NCI-H2196 treated with DMSO at 0.1 percent for 48 hours (cell line): ENCODE data around the gene EFHD1.
"Not testable (repeated sequence)": the region's sequence is repeated elsewhere in the genome, so short reads cannot be mapped to it uniquely, and the experiment has no call there.

Experiments
- DNase-seq: peaks from one replicate; lab custom pipeline; 2025; ENCODE audit not compliant: unreplicated experiment; lab: John Stamatoyannopoulos, UW

Gene EFHD1

DNA sequence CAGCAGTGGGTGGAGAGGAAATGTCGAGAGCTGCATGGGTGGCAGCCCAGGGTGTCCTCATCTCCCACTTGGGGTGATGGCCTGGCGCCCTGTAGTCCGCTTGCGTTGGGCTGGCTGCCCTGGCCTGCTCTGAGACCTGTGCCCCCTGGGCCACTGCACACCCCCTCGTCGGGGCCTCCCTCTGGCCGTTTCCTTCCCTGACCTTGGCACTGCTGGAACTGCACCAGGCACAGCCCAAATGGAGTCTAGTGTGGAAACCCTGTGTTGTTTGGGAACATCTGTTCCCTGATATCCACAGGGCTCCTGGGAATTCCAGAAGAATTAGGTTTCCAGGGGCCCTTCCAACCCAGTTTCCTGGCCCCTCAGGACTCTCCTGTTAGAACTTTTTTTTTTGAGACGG, 13.9 kb downstream of the EFHD1 start:
- no peak for DNase-seq

DNA sequence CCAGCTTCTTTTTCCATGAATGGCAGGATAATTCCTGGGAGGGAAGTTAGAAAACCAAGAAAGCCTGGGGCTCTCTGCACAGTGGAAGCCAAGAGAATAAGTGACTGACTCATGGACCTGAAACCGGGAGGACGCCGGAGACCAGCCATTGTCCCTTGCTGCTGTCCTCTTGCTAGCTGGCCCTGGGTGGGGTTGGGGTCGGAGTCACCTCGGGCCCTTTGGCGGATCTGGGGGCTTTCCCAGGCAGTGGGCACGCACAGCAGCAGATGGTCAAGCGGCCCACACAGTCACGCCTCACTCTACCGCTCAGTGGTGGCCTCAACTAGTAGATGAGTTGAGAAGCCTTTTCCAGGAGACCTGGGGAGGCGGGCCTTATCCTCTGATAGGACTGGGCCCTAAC, 15.6 kb downstream of the EFHD1 start:
- no peak for DNase-seq

DNA sequence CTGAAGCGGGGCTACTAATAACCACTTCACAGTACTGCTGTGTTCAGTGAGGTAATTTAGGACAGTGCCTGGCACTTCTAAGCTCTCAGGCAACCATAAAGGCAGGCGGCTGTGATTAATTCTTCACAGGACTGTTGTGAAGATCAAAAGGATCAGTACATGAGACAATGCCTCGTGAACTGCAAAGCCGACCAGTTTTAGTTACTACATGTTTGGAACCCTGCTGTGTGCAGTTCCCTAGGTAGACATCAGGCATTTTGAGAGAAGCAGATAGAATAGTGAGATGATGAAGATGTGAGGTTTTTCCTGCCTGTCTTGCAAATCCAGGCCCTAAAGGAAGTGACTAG, 19.1 kb downstream of the EFHD1 start:
- DNase-seq, result no peak

DNA sequence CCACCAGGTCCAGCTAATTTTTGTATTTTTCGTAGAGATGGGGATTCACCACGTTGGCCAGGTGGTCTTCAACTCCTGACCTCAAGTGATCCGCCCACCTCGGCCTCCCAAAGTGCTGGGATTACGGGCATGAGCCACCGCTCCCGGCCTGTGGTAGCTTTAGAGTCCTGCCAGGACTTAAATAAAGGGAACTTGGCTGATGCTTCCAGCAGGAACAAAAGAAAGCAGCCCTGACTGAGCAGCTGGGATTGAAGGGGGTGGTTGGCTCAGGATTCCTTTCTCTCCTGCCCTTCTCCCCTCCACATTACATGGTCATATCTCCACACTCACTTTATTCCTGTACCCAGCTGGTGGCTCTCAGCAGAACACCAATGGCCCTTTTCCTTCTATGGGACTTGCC, 20.0 kb downstream of the EFHD1 start:
- no peak for DNase-seq

DNA sequence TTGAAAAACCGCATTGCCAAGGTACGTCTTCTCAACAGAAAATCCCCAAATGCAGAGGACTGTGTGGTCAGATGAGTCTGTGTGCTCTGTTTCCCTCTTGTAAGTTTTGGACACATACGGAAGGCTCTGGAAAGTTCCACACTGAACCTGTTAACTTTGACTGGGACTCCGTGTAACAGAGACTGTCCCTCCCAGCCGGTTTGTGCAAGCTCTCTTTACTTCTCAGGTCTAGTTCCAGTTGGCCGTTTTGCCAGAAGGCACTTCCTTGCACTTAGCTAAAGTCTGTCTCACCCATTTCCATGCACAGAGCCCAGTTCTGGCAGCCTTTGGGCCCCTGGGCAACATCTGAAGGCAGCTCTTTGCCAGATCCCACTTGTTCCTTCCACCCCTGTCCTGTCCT, 22.0 kb downstream of the EFHD1 start:
- no peak for DNase-seq

DNA sequence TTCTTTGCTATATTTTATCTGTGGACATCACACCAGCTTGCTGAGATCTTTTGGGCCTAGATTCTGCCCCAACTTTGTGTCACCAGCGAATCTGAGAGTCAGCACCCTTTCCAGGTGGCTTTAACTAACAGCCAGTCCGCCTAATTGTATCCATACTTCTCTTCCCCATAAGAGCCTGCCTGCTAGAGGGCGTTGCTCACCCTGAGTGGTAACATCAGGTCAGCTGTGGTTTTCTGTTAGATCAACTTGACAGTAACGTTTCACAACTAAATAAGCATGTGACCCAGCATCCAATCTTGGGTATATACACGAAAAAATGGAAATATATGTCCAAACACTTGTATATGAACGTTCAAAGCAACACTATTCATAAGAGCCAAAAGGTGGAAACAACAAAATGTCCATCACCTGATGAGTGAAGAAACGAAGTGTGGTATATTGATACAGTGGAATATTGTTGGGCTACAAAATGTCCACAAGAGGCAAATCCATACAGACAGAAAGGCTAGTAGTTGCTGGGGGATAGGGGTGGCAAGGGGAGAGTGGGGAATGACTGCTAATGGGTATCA, 24.9 kb downstream of the EFHD1 start:
- no peak for DNase-seq

DNA sequence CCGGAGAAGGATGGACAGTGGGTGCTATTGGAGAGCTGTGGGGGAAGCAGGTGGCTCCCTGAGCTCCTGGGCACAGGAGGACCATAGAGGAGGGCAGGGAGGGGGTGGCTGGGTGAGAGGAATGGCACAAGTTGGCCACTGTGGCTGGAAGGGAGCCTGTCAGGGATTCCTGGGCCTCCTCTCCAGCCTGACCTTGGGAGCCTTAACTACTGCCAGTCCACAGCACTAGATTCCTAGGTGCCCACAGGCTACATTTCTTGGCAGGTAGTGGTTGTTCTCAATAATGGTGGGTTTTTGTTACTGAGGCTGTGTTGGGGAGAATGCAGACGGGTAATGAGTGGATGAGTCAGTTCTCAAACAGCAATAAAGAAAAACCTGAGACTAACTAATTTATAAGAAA, 26.0 kb downstream of the EFHD1 start:
- DNase-seq, result no peak

DNA sequence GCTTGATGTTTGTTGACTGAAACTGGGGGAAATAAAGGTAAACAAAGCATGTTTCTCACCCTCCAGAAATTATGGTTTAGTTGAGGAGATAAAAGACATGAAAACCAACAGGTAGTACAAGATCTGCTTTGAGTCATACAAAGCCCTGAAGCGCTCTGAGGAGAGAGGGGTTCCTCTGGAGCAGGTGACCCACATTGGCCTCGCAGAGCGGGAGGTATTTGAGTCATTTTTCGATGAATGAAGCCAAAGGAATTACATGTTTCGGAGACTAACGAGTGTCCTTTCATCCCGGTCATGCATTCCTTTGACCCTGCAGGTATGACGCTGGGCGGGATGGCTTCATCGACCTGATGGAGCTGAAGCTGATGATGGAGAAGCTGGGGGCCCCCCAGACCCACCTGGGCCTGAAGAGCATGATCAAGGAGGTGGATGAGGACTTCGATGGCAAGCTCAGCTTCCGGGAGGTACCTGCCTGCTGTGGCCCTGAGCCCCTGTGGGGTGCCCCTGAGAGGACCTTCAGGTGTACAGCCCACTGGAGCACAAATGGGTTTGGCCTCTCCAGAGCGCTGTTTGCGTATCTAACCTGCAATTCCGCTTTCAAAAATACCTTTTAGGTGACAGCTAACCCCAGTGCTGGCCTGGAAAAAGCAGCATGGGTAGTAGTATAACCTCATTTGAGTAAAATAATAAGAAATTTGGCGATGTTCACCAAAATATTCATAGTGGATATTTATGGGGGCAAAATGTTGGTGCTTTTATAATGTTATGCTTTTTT, 29.3 kb downstream of the EFHD1 start:
- DNase-seq, result no peak

DNA sequence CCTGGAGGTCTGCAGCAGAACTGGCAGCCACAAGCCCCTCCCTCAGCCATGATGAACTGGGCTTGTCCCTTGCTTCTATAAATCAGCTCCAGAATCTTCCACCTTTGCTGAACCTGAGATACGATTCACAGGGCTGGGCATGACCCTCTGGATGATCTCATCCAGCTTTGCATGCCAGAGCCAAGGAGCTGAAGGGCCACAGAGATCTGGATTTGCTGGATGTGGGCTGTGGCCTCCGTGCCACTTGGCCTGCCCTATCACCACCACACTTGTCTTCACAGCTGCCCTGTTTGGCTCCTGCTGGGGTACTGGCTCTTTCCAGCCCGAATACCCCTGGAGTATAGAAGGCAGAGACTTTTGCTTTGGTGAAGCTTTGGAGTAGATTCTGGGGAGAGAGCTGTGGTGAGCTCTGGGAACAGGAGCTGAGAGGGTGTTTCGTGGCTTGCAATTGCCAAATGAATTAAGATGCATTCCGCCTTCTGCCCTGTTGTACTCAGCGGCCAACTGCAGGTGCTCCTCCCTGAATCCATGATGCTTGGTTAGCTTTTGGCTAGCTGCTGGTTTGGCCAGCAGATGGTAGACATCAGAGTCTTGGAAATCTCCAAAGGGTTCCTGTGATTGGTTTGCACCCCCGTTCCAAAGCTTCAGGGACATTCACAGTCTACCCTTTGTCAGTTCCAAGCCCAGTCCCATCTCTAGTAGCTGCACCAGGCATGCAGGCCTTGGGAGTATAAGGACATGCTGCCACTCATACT, 32.8 kb downstream of the EFHD1 start:
- no peak for DNase-seq

DNA sequence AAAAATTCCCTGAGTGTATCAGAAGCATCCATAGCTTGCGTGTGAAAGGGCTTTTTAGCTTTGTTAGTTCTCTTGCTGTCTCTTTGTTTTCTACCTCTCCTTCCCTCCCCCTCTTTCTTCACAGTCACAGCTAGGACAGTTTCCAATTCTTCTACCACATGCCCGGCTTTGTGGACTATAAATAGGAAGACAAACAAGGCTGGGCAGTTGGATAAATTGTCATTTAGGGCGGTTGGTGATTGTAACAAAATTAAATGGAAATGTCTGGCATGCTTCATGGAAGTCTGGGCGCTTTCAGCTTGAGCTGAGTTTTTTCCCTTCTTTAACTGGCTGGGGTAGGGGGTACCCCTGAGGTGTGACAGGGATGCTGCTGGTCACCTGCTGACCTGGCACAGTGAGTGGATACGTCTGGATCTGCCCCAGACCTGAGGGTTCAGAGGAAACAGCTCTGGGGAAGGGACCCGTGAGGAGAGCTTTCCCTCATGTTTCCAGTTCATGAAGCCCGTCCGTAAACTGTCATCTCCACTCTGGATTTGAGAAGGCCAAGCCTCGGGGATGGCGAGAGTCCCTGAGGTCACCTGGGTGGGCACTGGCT, 34.7 kb downstream of the EFHD1 start:
- no peak for DNase-seq

DNA sequence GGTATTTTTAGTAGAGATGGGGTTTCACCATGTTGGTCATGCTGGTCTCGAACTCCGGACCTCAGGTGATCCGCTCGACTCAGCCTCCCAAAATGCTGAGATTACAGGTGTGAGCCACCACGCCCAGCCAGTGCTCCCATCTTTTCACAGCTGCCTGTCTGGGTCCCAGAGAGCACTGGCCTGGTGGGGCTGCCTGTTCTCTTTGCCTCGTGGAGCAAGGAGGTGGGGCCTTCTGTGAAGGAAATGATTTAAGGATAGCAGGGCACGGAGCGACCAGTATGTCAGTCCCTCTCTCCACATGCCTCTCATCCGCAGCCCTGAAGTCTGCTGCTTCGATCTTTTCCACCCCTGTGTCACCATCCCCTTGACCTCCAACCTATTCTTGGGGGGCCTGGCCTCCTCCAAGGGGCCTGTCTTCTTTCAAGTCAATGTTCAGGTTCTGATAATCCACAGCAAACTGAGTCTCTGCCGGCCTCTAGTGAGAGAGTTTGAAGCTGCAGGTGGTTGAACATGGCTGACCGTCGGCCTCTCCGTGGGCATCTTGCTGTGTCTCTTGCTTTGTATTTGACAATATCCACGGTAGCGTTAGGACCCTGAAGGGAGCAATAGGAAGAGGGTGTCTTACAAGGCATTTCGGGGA, 35.5 kb downstream of the EFHD1 start:
- DNase-seq, result no peak

DNA sequence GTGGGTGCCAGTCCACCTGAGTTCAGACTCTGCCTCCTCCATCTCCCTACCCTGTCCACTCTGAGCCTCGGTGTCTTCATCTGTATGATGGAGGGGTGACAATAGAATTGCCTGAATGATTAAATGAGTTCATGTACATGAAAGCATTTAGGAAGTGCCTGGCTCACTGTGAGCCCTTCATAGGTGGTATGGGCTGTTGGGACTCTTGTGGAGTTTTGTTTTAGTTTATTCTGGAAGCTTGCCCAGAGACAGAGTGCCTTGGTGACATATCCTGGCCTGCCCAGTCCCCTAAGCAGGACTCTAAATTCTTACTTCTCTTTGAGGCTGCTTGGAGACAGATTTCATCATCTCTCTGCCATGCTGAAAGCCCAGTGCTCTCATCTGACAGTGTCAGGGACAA, 39.2 kb downstream of the EFHD1 start:
- no peak for DNase-seq

DNA sequence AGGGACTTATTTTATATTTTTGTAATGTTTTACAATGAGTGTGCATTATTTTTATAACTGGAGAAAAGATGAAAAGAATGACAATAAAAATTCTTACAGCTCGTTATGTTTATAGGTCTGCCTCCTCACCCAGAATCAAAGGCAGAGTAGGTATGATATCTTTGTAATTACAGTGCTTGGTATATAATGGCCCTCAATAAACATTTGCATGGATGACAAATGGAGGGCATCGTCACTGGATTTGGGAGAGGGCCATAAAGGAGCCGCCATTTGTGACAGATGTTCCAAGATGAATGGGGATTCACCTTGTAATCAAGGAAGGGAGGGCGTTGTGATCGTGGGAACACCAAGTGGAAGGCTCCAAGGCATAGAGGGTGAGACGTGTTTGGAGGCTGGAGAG, 41.1 kb downstream of the EFHD1 start:
- no peak for DNase-seq

DNA sequence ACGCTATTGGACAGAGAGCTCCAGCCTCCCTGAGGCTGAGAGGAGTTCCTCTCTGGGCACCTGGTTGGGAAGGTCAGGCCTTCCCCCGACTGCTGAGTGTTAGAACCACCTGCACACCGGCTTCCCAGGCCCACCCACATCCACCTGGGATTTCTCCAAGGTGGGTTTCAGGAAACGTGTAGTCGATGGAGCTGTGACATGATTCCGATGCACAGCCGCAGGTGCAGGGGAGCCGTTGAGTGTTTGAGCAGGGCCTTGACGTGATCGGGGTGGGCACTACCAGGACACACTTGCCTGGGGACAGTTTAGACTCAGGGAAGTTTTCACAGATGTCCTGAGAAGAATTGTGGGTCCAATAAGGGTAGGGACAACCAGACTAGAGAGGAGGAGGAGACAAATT, 42.0 kb downstream of the EFHD1 start:
- DNase-seq, result no peak

DNA sequence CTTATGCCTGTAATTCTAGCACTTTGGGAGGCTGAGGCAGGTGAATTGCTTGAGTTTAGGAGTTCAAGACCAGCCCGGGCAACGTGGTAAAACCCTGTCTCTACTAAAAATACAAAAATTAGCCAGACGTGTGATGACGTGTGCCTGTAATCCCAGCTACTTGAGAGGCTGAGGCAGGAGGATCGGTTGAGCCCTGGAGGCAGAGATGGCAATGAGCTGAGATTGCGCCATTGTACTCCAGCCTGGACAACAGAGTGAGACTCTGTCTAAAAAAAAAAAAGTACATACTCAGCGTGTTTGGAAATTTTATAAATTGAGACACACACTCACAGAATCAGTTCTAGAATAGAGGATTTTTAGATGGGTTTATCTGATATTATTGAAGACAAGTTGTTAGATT, 46.6 kb downstream of the EFHD1 start:
- no peak for DNase-seq

DNA sequence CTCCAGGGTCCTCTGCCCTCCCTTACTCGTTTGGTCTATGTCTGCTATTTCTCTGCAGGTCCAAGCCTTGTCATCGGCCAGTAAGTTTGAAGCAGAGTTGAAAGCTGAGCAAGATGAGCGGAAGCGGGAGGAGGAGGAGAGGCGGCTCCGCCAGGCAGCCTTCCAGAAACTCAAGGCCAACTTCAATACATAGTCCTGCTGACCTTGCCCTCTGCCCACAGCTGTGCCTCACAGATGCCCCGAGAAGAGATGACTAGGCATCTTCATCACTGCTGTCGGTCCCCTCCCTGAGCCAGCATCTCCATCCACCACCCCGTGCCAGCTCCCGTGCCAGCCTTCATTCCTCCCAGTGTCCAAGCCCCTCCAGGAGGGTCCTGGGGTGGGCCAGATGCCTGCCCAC, 48.1 kb downstream of the EFHD1 start:
- no peak for DNase-seq

DNA sequence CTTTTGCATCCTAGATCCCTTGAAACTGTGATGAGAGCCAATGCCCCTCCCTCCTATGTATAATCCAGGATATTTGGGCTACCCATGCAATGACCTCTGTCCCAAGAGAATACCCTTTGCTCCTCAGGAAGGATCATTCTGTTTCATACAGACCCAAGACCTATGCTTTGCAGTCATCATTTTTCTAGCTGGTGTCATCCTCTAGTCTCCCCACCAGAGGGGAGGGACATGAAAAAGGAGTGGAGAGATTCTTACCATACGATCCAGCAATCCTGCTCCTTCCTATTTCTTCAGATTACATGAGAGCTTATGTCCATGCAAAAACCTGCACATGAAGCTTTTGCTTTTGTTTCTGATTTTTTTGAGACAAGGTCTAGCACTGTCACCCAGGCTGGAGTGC, 50.0 kb downstream of the EFHD1 start:
- no peak for DNase-seq

DNA sequence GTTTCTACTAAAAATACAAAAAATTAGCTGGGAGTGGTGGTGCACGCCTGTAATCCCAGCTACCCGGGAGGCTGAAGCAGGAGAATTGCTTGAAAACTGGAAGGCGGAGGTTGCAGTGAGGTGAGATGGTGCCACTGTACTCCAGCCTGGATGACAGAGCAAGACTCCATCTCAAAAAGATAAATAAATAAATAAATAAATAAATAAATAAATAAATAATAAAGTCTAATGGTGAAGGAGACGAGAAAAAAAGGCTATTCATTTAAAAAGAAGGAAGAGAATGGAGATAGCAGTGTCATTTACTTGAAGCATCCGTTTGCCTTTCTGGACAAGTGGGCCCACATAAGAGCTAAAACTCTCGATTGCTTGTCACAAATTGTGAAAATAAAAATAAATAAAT, 52.0 kb downstream of the EFHD1 start:
- not testable (repeated sequence) for DNase-seq

DNA sequence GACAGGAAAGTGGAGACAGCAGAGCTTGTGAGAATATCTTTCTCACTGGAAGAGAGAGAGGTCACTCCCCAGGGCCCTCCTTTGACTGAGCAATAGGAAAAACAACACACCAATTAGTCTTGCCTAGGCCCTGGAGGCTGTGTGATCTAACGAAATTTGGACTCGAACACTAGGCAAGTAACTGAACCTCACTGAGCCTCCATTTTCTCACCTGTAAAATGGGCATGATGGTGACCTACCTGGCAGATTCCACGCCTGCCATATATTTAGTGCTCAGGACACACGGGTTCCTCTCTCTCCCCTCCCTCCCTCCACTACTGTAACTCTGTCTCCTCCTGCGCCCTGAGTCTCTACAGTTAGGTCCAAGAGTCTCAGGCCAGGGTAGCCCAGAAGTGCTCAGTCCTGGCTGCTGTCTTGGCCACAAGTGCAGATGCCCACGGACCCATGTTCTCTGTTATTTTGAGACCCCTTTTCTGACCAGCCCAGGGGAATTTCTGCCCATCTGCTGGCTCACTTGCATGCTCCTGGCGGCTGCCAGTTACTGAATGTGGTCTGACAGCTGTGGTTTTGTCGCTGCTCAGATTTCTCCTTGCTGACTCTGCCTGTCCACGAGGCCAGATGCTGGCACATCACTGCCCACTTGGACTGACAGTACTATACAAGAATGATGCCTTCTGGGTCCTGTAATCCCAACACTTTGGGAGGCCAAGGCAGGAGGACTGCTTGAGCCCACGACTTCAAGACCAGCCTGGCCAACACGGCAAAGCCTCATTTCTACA, 54.2 kb downstream of the EFHD1 start:
- no peak for DNase-seq

DNA sequence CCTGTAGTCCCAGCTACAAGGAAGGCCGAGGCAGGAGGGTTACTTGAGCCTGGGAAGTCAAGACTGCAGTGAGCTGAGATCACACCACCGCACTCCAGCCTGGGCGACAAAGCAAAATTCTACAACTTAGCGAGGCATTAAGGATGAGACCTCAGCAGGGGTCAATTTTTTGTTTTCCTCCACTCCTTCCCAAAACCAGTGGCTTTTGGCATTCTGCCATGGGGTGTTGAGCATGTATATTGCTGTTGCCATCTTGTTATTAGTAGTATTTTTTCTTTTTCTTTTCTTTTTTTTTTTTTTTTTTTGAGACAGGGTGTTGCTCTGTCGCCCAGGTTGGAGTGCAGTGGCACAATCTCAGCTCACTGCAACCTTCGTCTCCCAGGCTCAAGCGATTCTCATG, 54.8 kb downstream of the EFHD1 start:
- DNase-seq, result no peak
